Ascending aorta (tissue), 2 donors: ENCODE results near the gene DALRD3. TPM values are rescaled to one million over a fixed set of nuclear protein-coding genes. Genes with fewer than 3 reads are reported as not detected.
A peak's percentile ranks its signal among the peaks of the same experiment; 100 is the strongest.

Source experiments
- DNase-seq, 2 donors: peaks; one replicate each; pipeline ENCODE4 v3.0.0-alpha.2; 2019; ENCODE audit warnings: low spot score in 2 of 2
- H3K27ac ChIP-seq, 2 donors: fragments of 200-600 bp; sonication (generic); one replicate each; pipeline ENCODE4 v1.5.1; 2016 to 2017; ENCODE audit warnings: mild to moderate bottlenecking in 1 of 2
- H3K27me3 ChIP-seq: fragments of 200-600 bp; sonication (generic); one replicate; pipeline ENCODE4 v1.5.1; 2017
- H3K36me3 ChIP-seq, 2 donors: fragments of 200-600 bp; sonication (generic); one replicate each; pipeline ENCODE4 v1.5.1; 2016
- H3K4me1 ChIP-seq, 2 donors: fragments of 200-600 bp; sonication (generic); one replicate each; pipeline ENCODE4 v1.5.1; 2016 to 2017; ENCODE audit warnings: mild to moderate bottlenecking in 1 of 2
- H3K4me3 ChIP-seq, 2 donors: fragments of 200-600 bp; sonication (generic); one replicate each; pipeline ENCODE4 v1.5.1; 2016 to 2017; ENCODE audit warnings: mild to moderate bottlenecking in 1 of 2
- H3K9me3 ChIP-seq, 2 donors: fragments of 200-600 bp; sonication (generic); one replicate each; pipeline ENCODE4 v1.5.1; 2016
- CTCF ChIP-seq, 3 experiments: fragments of 200-600 bp in 2 of 3; fragments of 450-650 bp in 1 of 3; sonication (generic) in 2 of 3; IDR thresholded peaks; one replicate each; pipeline ENCODE4 v1.5.1; 2016 to 2019; ENCODE audit warnings: antibody characterized with exemption in 3 of 3, mild to moderate bottlenecking in 1 of 3, moderate library complexity in 1 of 3
- intact Hi-C: fragments of 100-400 bp; cut with DNase I; formaldehyde crosslinking; loops from one replicate; pipeline ENCODE4 v1.15.1; 2023
- total RNA-seq: library from RNA; depleted of rRNA; stranded (reverse); fragments of >200 nt; gene quantifications from one replicate; pipeline ENCODE4 v1.1.0, GENCODE V29; 2016

Gene DALRD3
- total RNA-seq, 1 donor from 2014 or later = 73.1 TPM

GRCh38 chr3:49025005-49025792 is 6.8 kb upstream of the DALRD3 start:
- Histone ChIP-seq H3K27ac (no peak overlapping the region), H3K9me3 (no peaks in the 10 kb centered on the region), H3K4me3 (no peak overlapping the region), H3K4me1 (peaks cover 10 to 20% of the 10 kb centered on the region in 2 donors), H3K36me3 (peaks cover 21 to 41% of the 10 kb centered on the region in 2 donors), H3K27me3 (no peaks in the 10 kb centered on the region)
- no peak for TF ChIP-seq CTCF (IDR thresholded peaks at IDR 0.05)
- no peak for DNase-seq
- intact Hi-C loops = no loop called here

DNA sequence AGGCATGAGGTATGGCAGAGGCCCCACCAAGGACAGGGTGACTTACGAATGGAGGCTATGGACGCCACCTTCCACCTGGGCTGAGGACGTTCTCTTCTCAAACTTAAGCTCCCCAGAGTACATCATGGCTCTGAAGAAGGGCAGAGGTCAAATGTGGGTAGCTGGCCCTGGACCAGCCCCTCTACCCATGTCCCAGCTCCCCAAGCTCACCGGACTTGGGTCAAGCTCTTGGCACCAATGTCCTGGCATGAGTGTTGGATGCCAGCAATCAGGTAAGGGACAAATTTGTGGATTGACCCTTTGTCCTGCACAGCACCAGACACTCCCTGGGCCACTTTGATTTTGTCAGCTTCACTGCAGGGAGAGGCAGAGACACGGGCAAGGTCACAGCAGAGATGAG is 6.1 kb upstream of the DALRD3 start:
- H3K4me1 ChIP-seq = peaks cover 10 to 26% of the 10 kb centered on the region in 2 donors
- no peak for TF ChIP-seq CTCF (IDR thresholded peaks at IDR 0.05)
- no peaks in the 10 kb centered on the region for H3K27me3 ChIP-seq
- no peak for DNase-seq
- H3K4me3 ChIP-seq = no peak overlapping the region
- H3K36me3 ChIP-seq = peaks cover 18 to 38% of the 10 kb centered on the region in 2 donors
- H3K9me3 ChIP-seq = no peaks in the 10 kb centered on the region
- intact Hi-C loops = loop anchor here (5.0 kb wide), 1 partner anchor 253 kb away; the partner anchor contains the start of gene C3orf62
- H3K27ac ChIP-seq = no peak overlapping the region

DNA sequence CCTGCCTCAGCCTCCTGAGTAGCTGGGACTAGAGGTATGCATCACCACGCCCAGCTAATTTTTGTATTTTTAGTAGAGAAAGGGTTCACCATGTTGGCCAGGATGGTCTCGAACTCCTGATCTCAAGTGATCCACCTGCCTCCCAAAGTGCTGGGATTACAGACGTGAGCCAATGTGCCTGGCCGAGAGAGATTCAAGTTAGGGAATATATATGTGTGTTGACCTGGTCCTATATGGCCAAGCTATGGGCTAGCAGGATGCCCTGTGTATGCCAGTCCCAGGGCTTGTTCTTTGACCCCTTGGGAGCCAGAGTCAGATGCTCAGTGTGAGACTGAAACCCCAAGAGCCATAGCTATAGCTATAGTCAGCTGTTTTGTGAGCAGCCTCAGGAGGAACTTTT is 5.4 kb upstream of the DALRD3 start:
- H3K4me1 ChIP-seq = peaks cover 13 to 29% of the 10 kb centered on the region in 2 donors
- H3K27me3 ChIP-seq = no peaks in the 10 kb centered on the region
- no peaks in the 10 kb centered on the region for H3K9me3 ChIP-seq
- no peak for TF ChIP-seq CTCF (IDR thresholded peaks at IDR 0.05)
- H3K36me3 ChIP-seq = peaks cover 18 to 38% of the 10 kb centered on the region in 2 donors
- intact Hi-C loops = loop anchor here (5.0 kb wide), 1 partner anchor 254 kb away; the partner anchor contains the start of gene C3orf62
- H3K4me3 ChIP-seq = no peak overlapping the region
- no peak overlapping the region for H3K27ac ChIP-seq
- no peak for DNase-seq

- Histone ChIP-seq H3K4me3 (peak overlapping the region; percentile 88 to 93), H3K4me1 (peaks cover 13 to 23% of the 10 kb centered on the region in 2 donors), H3K9me3 (no peaks in the 10 kb centered on the region), H3K36me3 (peaks cover 18 to 38% of the 10 kb centered on the region in 2 donors), H3K27ac (peak overlapping the region; percentile 100), H3K27me3 (no peaks in the 10 kb centered on the region)
- no peak for TF ChIP-seq CTCF (IDR thresholded peaks at IDR 0.05)
- DNase-seq = no peak
- intact Hi-C loops = loop anchor here (5.0 kb wide), 1 partner anchor 255 kb away; the partner anchor contains the start of gene C3orf62
These were observed 4.3 kb upstream of the DALRD3 start for GRCh38 chr3:49022688-49023171.

- intact Hi-C loops = loop anchor here (1.0 to 5.0 kb wide), 2 partner anchors 15 to 255 kb away; partner anchors contain the start of genes C3orf62 and WDR6
- peak; percentile 68 to 95 for DNase-seq
- peak within 1 kb of the TSS; percentile 100 for H3K27ac ChIP-seq
- H3K27me3 ChIP-seq = no peaks in the 10 kb centered on the region
- peaks cover 16 to 29% of the 10 kb centered on the region in 2 donors for H3K4me1 ChIP-seq
- H3K36me3 ChIP-seq = peaks cover 18 to 38% of the 10 kb centered on the region in 2 donors
- H3K9me3 ChIP-seq = no peaks in the 10 kb centered on the region
- H3K4me3 ChIP-seq = peak within 1 kb of the TSS; percentile 88 to 93
- peak; percentile 97 to 99 (median 98) for TF ChIP-seq CTCF (IDR thresholded peaks at IDR 0.05)
These were observed 3.7 kb upstream of the DALRD3 start, which contains the start of gene NDUFAF3 for GRCh38 chr3:49021813-49022687. Gene NDUFAF3, plus strand, starts transcription at chr3:49022121. Its CDS starts 24 bp downstream, at chr3:49022145.
